Dermis microvascular lymphatic vessel endothelial cell (primary cell): ENCODE data around the gene POC5. TPM values are rescaled to one million over a fixed set of nuclear protein-coding genes. Genes with fewer than 3 reads are reported as not detected.
A peak's percentile ranks its signal among the peaks of the same experiment; 100 is the strongest.

Experiments used
- DNase-seq, 2 donors: peaks; one replicate each; pipeline versions ENCODE4 v3.0.0 to v3.0.0-alpha.2; 2010; ENCODE audit warnings: low read depth in 2 of 2
- total RNA-seq: library from RNA; depleted of rRNA; stranded (reverse); fragments of >200 nt; gene quantifications from 2 replicates; pipeline ENCODE4 v1.2.1, GENCODE V29; 2014

POC5 gene
- total RNA-seq, 1 donor from 2014 or later = 7.4 TPM

GRCh38 chr5:75660678-75661465 lies 56.4 kb downstream of the POC5 start:
- no peak for DNase-seq

- no peak for DNase-seq
These were observed 57.3 kb downstream of the POC5 start for GRCh38 chr5:75659791-75660450.

GRCh38 chr5:75656311-75657003 lies 60.8 kb downstream of the POC5 start:
- DNase-seq = peak in 1 of 2 donors; percentile 56

- no peak for DNase-seq
These were observed 62.4 kb downstream of the POC5 start for GRCh38 chr5:75654693-75655295.

- no peak for DNase-seq
These were observed 63.7 kb downstream of the POC5 start for GRCh38 chr5:75653521-75653920.

GRCh38 chr5:75651575-75652238 lies 65.5 kb downstream of the POC5 start:
- no peak for DNase-seq

GRCh38 chr5:75648712-75649111 lies 68.5 kb downstream of the POC5 start:
- no peak for DNase-seq

- peak in 1 of 2 donors; percentile 49 for DNase-seq
These were observed 76.4 kb downstream of the POC5 start for GRCh38 chr5:75640826-75641225.

- peak; percentile 41 to 87 for DNase-seq
These were observed 76.8 kb downstream of the POC5 start for GRCh38 chr5:75640395-75640794.

GRCh38 chr5:75639535-75640311 lies 77.5 kb downstream of the POC5 start:
- no peak for DNase-seq

- no peak for DNase-seq
These were observed 79.3 kb downstream of the POC5 start for GRCh38 chr5:75637949-75638348.

GRCh38 chr5:75632321-75632720 lies 84.9 kb downstream of the POC5 start:
- no peak for DNase-seq

- DNase-seq = no peak
These were observed 86.4 kb downstream of the POC5 start for GRCh38 chr5:75630875-75631274.

- DNase-seq = no peak
These were observed 89.4 kb downstream of the POC5 start for GRCh38 chr5:75627801-75628200.

GRCh38 chr5:75626959-75627358 lies 90.3 kb downstream of the POC5 start:
- DNase-seq = no peak

Other genes starting within 250 kb of the POC5 start
- gene CERT1, start 205.8 kb downstream of the POC5 start, total RNA-seq = 20.0 and 43.1 TPM in 2 replicates
- 22.0 and 27.8 TPM in 2 replicates for gene POLK, start 205.5 kb downstream of the POC5 start, total RNA-seq
- gene ANKDD1B, start 106.0 kb downstream of the POC5 start, total RNA-seq = 0.38 and 0.51 TPM in 2 replicates